ENCODE data around the gene SLAMF6. TPM values are rescaled to one million over a fixed set of nuclear protein-coding genes. Genes with fewer than 3 reads are reported as not detected.
"Not testable (repeated sequence)": the region's sequence is repeated elsewhere in the genome, so short reads cannot be mapped to it uniquely, and the experiment has no call there.

Gene SLAMF6
- total RNA-seq, 1 donor from 2014 or later: 0.39 TPM

DNA sequence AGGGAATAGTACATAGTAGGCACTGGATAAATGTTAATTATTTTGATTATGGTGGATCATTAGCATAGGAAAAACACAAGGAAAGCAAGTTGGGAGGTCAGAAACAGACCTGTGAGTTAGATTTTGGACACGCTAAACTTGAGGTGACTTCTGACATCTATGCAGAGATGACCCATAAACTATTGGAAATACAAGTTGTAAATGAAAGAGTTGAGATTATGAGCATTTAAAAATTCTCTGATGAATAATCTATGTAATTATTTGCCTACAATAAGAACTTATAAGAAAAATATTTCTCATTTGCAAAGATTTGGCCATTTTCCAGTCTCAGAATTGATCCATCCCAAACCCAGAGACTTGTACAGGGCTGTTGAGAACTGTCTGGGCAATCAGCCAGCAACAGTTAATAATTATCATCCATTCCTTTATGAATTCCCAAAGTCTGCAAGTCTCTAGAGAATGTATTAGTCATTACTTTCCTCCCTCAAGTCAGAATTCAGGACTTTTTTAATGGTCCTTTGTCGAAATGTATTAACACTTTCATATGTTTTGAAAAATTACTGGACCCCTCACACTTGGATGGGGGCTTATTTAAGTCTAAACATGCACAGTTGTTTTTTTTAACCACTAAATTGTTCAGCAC lies 19.4 kb upstream of the SLAMF6 start:
- no peak for DNase-seq

DNA sequence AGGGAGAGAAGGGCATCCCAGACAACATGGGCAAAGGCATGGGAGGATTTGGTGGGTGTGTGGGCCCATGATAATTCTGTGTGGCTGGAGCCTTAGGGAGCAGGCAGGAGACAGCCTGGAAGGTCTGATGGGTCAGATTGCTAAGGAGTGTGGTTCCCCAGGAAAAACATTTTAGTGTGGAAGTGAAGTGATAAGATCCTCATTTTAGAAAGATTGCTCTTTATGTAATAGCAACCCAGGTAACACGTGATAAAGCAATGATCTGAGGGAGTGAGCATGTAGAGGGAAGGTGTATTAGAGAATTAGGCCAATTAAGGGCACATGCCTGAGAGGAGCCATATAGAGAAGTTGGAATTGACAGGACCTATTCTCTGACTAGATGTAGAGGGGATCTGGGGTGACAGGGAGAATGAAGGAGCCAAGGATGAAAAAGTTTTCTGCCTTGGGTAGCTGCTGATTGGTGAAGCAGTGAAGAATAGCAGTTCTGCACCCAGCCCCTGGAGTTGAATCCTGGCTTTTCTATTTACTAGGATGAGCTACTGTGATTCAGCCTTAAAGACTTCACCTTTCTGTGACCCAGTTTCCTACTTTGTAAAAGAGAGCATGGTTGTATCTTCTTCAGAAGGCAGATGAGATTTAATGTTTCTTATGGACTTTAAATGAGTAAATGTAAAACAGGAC lies 18.7 kb upstream of the SLAMF6 start:
- DNase-seq: no peak

DNA sequence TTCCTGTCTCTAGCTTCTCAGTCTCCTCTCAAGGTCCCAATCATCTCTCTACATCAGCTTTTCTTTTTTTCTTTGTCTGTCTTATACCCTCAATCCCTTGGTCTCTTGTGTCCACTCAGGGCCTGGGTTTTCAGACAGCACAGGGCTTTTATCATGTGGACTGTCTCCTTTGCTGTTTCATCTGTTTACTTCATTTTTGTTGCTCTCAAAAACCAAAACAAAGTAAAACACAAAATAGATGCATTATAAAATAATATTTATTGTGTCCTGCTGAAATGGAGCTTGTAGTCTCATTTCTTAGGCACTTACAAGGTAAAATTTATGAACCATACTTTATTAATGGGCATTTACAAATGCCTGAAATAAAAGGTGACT lies 17.8 kb upstream of the SLAMF6 start:
- DNase-seq: no peak

DNA sequence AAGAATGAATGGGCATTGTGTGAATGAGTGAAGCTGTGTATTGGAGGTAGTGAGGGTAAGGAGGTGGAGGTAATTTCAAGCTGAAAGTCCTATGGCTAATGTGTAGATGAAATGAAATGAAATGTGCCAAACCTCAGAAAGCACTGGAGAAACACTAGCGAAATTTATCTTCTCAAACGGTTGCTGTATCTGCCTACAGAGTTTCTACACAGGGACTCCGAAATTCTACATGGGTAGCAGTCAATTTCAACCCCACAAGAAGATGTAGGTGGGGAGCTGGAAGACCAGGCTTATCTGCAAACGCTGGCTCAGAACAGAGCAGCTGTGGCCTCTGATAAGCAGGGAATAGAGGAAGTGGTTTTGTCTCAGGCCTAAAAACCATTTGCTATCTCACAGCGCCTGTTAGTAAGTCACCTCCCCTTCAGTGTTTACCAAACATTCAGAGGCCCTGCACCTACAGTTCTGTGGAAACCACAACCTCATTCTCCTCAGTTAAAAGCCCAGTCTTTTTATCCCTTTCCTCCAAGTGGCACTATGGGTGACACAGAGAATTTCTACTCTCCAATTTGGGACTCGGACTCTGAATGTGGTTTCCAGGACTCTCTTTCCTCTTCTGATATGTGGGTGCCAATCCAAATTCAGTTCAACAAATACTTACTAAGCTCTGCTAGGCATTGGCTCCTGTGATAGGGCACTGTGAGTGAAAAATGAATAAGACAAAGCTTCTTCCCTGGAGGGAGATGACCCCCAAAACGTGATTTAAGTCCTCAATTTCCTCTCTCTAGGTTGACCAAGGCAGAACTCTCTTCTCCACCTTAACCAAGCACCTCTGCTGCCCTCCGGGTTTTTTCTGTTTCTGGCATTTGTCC lies 17.2 kb upstream of the SLAMF6 start:
- DNase-seq: no peak

DNA sequence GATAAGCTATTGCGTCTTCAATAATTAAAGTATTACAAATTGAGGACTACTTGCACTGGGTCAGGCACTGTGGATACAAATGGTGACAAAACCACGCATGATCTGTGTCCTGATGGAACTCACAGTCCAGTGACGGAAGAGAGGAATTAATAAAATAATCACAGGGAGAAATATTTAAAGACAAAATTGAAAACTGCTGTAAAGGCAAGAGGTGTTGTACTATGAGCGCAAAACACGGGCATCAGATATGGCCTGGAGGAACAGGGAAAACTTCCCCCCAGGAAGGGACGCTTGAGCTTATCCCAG lies 16.6 kb upstream of the SLAMF6 start:
- no peak for DNase-seq

DNA sequence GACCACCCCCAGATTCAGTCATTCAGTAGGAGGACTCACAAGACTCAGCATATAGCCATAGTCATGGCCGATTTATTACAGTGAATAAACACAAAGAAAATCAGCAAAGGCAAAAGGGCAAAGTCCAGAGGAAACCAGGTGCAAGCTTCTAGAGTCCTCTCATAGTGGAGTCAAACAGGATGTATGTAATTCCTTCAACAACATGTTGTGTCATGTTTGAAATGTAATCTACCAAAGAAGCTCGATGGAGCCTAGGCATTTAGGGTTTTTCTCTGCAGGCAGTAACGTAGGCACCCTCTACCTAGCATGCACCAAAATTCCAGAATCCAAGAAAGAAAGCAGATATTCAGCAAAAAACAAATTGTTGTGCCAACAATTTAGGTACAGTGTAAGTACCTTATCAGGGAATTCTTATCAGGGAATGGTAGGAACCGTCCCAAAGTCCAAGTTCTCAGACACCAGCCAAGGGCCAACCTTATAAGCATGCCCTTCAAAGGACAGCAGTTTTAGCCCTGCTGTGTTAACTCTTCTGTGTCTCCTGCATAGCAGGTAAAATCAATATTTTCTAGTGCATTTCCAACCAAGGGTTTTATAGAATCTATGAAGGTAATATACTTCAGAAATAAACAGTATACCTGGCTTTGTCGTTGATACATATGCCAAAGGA lies 16.1 kb upstream of the SLAMF6 start:
- DNase-seq: no peak

DNA sequence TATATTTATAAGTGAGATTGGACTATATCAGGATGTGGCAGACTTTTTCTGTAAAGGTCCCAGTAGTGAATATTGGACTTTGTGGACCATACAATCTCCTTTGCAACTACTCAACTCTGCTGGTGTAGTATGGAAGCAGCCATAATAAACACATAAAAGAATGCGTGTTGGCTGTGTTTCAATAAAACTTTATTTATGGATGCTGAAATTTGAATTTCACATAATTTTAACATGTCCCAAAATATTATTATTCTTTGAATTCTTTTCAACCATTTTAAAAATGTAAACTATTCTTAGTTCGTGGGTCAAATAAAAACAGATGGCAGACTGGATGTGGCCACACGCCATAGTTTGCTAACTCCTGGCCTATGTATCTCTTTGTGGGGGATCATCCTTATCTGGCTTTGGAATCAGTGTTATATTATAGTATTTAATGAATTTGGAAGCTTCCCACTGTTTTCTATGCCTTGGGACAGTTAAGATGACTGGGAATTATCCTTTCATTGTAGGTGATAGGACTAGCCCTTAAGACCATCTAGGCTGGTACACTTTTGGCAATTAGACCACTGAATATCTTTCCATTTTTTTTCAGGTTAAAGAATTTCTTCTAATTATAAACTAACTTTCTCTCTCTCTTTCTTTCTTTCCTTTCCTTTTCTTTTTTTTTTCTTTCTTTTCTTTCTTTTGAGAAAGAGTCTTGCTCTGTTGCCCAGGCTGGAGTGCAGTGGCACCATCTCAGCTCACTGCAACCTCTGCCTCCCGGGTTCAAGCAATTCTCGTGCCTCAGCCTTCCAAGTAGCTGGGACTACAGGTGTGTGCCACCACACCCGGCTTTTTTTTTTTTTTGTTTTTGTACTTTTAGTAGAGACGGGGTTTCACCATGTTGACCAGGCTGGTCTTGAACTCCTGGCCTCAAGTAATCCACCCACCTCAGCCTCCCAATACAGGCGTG lies 14.9 kb upstream of the SLAMF6 start:
- no peak for DNase-seq

DNA sequence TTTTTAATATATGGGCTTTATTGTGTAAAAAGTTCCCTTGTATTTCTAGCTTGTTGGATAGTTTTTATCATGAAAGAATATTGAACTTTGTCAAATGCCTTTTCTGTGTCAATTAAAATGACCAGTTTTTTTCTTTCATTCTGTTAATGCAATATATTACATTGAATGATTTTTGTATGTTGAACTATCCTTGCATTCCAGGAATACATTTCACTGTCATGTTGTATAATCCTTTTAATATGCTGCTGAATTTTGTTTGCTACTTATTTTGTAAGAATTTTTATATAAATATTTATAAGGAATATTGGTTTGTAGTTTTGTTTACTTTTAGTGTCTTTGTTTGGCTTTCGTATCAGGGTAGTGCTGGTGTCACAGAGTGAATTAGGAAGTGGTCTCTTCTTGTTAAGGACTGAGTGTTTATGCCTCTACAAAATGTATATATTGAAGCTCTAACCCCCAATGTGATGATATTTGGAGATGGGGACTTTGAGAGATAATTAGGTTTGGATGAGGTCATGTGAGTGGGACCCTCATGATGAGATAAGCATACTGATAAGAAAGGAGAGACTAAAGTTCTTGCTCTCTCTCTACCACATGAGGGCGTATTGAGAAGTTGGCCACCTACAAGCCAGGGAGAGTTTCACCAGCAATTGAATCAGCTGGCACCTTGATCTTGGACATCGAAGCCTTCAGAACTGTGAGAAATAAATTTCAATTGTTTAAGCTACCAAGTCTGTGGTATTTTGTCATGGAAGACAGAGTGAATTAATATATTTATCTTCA lies 12.0 kb upstream of the SLAMF6 start:
- DNase-seq: no peak

DNA sequence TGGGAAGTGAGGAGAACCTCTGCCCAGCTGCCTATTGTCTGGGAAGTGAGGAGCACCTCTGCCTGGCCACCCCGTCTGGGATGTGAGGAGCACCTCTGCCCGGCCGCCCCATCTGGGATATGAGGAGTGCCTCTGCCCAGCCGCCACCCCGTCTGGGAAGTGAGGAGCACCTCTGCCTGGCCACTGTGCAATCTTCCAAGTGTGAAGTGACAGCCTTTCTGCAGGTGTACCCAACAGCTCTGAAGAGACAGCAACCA lies 9.4 kb upstream of the SLAMF6 start:
- DNase-seq: not testable (repeated sequence)

DNA sequence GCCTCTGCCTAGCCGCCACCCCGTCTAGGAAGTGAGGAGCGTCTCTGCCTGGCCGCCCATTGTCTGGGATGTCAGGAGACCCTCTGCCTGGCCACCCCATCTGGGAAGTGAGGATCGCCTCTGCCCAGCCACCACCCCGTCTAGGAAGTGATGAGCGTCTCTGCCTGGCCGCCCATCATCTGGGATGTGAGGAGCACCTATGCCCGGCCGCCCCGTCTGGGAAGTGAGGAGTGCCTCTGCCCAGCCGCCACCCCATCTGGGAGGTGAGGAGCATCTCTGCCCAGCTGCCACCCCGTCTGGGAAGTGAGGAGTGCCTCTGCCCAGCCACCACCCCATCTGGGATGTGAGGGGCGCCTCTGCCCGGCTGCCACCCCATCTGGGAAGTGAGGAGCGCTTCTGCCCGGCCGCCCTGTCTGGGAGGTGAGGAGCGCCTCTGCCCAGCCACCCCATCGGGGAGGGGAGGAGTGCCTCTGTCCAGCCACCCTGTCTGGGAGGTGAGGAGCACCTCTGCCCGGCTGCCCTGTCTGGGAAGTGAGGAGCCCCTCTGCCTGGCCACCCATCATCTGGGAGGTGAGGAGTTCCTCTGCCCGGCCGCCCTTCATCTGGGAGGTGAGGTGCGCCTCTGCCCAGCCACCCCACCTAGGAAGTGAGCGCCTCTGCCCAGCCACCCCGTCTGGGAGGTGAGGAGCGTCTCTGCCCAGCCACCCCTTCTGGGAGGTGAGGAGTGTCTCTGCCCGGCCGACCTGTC lies 8.9 kb upstream of the SLAMF6 start:
- not testable (repeated sequence) for DNase-seq

DNA sequence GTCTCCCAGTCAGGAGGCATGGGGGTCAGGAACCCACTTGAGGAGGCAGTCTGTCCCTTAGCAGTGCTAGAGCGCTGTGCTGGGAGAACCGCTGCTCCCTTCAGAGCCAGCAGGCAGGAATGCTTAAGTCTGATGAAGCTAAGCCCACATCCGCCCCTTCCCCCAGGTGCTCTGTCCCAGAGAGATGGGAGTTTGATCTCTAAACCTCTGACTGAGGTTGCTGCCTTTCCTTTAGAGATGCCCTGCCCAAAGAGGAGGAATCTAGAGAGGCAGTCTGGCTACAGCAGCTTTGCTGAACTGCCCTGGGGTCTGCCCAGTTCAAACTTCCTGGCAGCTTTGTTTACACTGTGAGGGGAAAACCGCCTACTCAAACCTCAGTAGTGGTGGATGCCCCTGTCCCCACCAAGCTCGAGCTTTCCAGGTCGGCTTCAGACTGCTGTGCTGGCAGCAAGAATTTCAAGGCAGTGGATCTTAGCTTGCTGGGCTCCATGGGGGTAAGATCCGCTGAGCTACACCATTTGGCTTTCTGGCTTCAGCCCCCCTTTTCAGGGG lies 6.4 kb upstream of the SLAMF6 start:
- not testable (repeated sequence) for DNase-seq

DNA sequence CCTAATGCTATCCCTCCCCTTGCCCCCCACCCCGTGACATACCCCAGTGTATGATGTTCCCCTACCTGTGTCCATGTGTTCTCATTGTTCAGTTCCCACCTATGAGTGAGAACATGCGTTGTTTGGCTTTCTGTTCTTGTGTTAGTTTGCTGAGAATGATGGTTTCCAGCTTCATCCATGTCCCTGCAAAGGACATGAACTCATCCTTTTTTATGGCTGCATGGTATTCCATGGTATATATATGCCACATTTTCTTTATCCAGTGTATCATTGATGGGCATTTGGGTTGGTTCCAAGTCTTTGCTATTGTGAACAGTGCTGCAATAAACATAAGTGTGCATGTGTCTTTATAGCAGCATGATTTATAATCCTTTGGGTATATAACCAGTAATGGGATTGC lies 734 bp upstream of the SLAMF6 start:
- not testable (repeated sequence) for DNase-seq

DNA sequence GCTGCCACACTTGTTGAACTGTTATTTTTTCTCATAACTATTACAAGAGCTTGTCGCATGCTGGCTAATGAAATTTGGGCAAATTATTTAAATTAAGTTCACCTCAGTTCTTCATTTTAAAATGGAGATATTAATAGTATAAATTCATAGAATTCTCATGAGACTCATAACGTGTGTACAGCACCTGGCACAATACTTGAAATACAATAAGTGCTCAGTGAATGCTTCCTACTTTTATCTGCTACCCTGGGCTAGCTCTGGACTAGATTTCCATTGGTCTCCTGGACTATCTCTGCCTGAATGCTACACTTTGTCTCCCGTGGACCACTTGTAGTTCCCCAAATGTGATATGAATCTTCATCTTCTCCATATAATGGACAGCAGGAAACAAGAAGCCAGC lies 919 bp downstream of the SLAMF6 start:
- DNase-seq: no peak

DNA sequence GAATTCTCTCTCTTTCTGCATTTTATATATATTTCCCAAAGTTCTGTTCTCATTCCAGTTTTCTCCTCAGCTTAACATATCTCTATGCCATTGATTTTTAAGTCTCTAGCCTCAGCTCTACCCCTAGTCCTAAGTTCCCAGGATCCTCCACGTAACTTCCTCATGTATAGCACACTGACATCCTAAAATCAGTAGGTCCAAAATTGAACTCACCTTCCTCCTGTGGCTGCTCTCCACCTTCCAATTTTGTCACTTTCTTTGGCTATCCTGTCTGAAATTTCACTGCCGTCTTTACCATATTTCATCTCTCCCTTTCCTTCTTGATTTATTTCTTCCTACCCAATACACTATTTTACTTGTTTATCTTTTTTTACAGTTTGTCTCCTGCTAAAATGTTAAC lies 1.5 kb downstream of the SLAMF6 start:
- no peak for DNase-seq

DNA sequence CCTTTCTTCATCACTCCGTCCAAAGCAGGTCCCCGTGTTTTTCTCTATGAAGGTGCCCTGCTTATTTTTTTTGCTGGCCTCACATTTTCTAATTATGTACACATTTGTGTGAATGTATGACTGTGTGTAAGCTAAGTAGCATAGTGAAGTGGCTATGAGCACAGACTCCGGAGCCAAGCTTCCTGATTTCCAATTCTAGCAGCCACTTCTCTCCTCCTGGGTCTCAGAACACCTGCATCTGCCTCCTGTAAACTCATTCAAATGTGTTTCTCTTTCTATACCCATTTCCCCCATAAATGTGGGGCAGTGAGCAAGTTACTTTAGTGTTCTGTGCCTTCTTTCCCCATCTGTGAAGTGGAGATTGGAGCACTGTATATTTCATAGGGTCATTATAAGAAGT lies 2.1 kb downstream of the SLAMF6 start:
- DNase-seq: no peak

DNA sequence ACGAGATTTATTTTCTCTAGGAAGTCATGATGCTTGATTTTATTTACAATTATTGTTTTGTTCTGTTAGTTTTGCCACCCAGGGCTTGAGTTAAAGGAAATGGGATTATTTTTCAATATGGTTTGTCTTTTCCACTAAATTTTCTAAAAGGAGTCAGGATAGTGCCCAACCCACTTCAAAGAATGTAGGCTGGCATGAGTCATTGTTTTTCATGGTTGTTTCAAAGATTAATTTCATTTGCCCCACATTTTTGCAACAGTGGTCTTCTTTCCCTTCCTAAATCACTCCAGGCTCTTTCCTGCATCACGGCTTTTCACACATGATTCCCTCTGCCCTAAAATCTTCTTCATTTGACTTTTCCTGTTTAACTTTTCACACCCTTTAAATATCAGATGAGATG lies 2.5 kb downstream of the SLAMF6 start:
- no peak for DNase-seq

DNA sequence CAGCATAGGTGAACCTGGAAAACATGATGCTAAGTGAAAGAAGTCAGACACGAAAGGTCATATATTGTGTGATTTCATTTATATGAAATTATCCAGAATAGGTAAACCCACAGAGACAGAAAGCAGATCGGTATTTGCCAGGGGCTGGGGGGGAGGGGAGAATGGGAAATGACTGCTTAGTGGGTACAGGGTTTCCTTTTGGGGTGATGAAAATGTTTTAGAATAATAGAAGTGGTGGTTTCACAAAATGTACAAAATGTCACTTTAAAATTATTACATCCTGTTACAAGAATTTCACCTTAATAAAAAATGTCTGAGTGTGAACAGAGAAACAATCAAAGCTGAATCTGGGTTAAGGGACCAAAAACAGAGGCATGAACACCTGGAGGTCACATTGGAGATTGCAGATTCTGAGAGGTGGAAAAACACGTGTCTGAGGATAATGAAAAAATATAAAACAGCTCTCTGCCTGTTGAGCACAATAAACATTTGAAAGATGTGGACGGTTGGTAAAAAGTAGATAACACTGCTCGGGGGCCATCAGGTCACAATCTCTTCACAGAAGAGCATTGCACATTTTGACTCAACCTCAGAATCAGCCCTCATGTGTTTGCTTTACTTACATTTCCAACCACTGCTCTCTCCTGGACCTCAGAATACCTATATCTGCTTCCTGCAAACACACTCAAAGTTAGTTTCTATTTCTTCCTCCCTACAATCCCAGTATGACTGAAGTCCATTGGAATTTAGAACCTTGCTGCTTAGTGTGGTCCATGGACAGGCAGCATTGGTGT lies 3.2 kb downstream of the SLAMF6 start:
- no peak for DNase-seq

DNA sequence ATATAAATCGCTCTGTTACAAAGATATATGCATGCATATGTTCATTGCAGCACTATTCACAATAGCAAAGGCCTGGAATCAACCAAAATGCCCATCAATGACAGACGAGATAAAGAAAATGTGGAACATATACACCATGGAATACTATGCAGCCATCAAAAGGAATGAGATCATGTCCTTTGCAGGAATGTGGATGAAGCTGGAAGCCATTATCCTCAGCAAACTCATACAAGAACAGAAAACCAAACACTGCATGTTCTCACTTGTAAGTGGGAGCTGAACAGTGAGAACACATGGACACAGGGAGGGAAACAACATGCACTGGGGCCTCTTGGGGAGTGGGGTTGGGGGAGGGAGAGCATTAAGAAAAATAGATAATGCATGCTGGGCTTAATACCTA lies 5.5 kb downstream of the SLAMF6 start:
- not testable (repeated sequence) for DNase-seq

DNA sequence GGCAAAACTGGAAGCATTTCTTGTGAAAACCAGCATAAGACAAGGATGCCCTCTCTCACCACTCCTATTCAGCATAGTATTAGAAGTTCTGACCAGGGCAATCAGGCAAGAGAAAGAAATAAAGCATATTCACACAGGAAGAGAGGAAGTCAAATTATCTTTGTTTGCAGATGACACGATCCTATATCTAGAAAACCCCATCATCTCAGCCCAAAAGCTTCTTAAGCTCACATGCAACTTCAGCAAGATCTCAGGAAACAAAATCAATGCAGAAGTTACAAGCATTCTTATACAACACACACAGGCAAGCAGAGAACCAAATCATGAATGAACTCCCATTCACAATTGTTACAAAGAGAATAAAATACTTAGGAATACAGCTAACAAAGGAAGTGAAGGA lies 7.1 kb downstream of the SLAMF6 start:
- DNase-seq: not testable (repeated sequence)
